ENCODE data around the gene LCN6. TPM values are rescaled to one million over a fixed set of nuclear protein-coding genes. Genes with fewer than 3 reads are reported as not detected.

Gene LCN6
- total and polyA plus RNA-seq, 2 donors (not counting 1 experiment from before 2014, with no cell fraction given) = 0.18 TPM; not detected in 1

GRCh38 chr9:136796238-136796774, 48.0 kb upstream of the LCN6 start, which contains the start of gene CCDC183:
CCDC183 (plus strand) TSS chr9:136796338; CDS start chr9:136796398, 60 bp downstream.
- 83% methylated on average over 1 of the region's 5 CpGs for WGBS (ENCODE audit: insufficient coverage)
- DNase-seq (no peak), ATAC-seq (ENCODE audit: low read depth) (no peak)
- Histone ChIP-seq H2AFZ (ENCODE audit: insufficient read depth, low read depth, low read length, poor library complexity, severe bottlenecking) (no peak within 1 kb of the TSS), H3K27ac (ENCODE audit: low read length in 2 of 2) (no peak within 1 kb of the TSS), H3K79me2 (ENCODE audit: control insufficient read depth, insufficient read depth, low read length) (peaks cover 4% of the 10 kb centered on the region), H3K9ac (ENCODE audit: low read length) (no peak within 1 kb of the TSS), H3K4me1 (ENCODE audit: control insufficient read depth in 2 of 2, insufficient read depth in 2 of 2, low read length in 2 of 2) (peaks cover 31 to 40% of the 10 kb centered on the region in 2 donors), H3K9me3 (ENCODE audit: control extremely low read depth in 1 of 3, control insufficient read depth in 2 of 3, insufficient read depth in 1 of 3, low read length in 2 of 3) (no peaks in the 10 kb centered on the region), H3K4me2 (replicated peaks; ENCODE audit: low read depth, low read length, poor library complexity, severe bottlenecking) (no peak within 1 kb of the TSS), H4K20me1 (ENCODE audit: control insufficient read depth, insufficient read depth, low read length, poor library complexity, severe bottlenecking) (peaks cover 12% of the 10 kb centered on the region), H3K36me3 (replicated peaks in 1 of 2; ENCODE audit: control extremely low read depth in 1 of 2, control insufficient read depth in 1 of 2, extremely low read depth in 1 of 2, insufficient read depth in 2 of 2, low read length in 1 of 2) (peaks cover 0 to 4% of the 10 kb centered on the region in 2 experiments), H3K4me3 (ENCODE audit: control extremely low read depth in 1 of 5, extremely low read depth in 1 of 5, insufficient read depth in 1 of 5, low read depth in 2 of 5, low read length in 4 of 5) (no peak within 1 kb of the TSS), H3K27me3 (replicated peaks in 1 of 4; ENCODE audit: control extremely low read depth in 1 of 4, control insufficient read depth in 3 of 4, insufficient read depth in 4 of 4, low read length in 3 of 4) (peaks cover 0 to 22% (median 9%) of the 10 kb centered on the region in 4 experiments)
- TF ChIP-seq EZH2 (IDR thresholded peaks at IDR 0.05; ENCODE audit: borderline replicate concordance, insufficient read depth, low read depth, low read length, poor library complexity, severe bottlenecking) = no peak
- TF ChIP-seq CTCF (IDR thresholded peaks at IDR 0.05) = no peak
- Mint-ChIP-seq H3K27me3 (peaks cover 6% of the 10 kb centered on the region), H3K4me3 (peak within 1 kb of the TSS; percentile 37), H3K27ac (no peak within 1 kb of the TSS), H3K9me3 (ENCODE audit: insufficient read depth) (no peaks in the 10 kb centered on the region), H3K4me1 (peaks cover 22% of the 10 kb centered on the region)
- intact Hi-C loops (cut with micrococcal nuclease) = loop anchor here (10.0 kb wide), 1 partner anchor 658 kb away; the partner anchor contains the start of gene NSMF
- CTCF ChIA-PET = no interaction called here
- POLR2A ChIA-PET = no interaction called here

GRCh38 chr9:136795000-136795348, 46.6 kb upstream of the LCN6 start:
- H4K20me1 ChIP-seq (ENCODE audit: control insufficient read depth, insufficient read depth, low read length, poor library complexity, severe bottlenecking) = peaks cover 12% of the 10 kb centered on the region

More at GRCh38 chr9:136795000-136795348, 46.6 kb upstream of the LCN6 start:
- H2AFZ ChIP-seq (ENCODE audit: insufficient read depth, low read depth, low read length, poor library complexity, severe bottlenecking) = no peak overlapping the region
- H3K9me3 Mint-ChIP-seq (ENCODE audit: insufficient read depth) = no peaks in the 10 kb centered on the region
- H3K27me3 Mint-ChIP-seq = peaks cover 6% of the 10 kb centered on the region
- ChIA-PET POLR2A (no interaction called here), CTCF (interaction anchor here (10.5 kb wide), 1 partner anchor 240 kb away, joined by 106 read pairs; no protein-coding TSS in a partner anchor)
- H3K9ac ChIP-seq (ENCODE audit: low read length) = no peak overlapping the region
- H3K9me3 ChIP-seq (ENCODE audit: control extremely low read depth in 1 of 3, control insufficient read depth in 2 of 3, insufficient read depth in 1 of 3, low read length in 2 of 3) = no peaks in the 10 kb centered on the region
- DNase-seq = no peak
- no peak overlapping the region for H3K27ac ChIP-seq (ENCODE audit: low read length in 2 of 2)
- TF ChIP-seq CTCF (IDR thresholded peaks at IDR 0.05) (no peak), EZH2 (IDR thresholded peaks at IDR 0.05; ENCODE audit: borderline replicate concordance, insufficient read depth, low read depth, low read length, poor library complexity, severe bottlenecking) (no peak)
- H3K4me1 ChIP-seq (ENCODE audit: control insufficient read depth in 2 of 2, insufficient read depth in 2 of 2, low read length in 2 of 2) = peaks cover 27 to 35% of the 10 kb centered on the region in 2 donors
- H3K27ac Mint-ChIP-seq = no peak overlapping the region
- peaks cover 0 to 18% (median 9%) of the 10 kb centered on the region in 4 experiments for H3K27me3 ChIP-seq (replicated peaks in 1 of 4; ENCODE audit: control extremely low read depth in 1 of 4, control insufficient read depth in 3 of 4, insufficient read depth in 4 of 4, low read length in 3 of 4)
- H3K4me3 ChIP-seq (ENCODE audit: control extremely low read depth in 1 of 5, extremely low read depth in 1 of 5, insufficient read depth in 1 of 5, low read depth in 2 of 5, low read length in 4 of 5) = no peak overlapping the region
- H3K36me3 ChIP-seq (replicated peaks in 1 of 2; ENCODE audit: control extremely low read depth in 1 of 2, control insufficient read depth in 1 of 2, extremely low read depth in 1 of 2, insufficient read depth in 2 of 2, low read length in 1 of 2) = peaks cover 0 to 4% of the 10 kb centered on the region in 2 experiments
- 77% methylated on average over 4 of the region's 6 CpGs for WGBS (ENCODE audit: insufficient coverage)
- peaks cover 4% of the 10 kb centered on the region for H3K79me2 ChIP-seq (ENCODE audit: control insufficient read depth, insufficient read depth, low read length)
- peaks cover 21% of the 10 kb centered on the region for H3K4me1 Mint-ChIP-seq
- intact Hi-C loops (cut with micrococcal nuclease) = loop anchor here (10.0 kb wide), 1 partner anchor 660 kb away; the partner anchor contains the start of gene NSMF
- H3K4me3 Mint-ChIP-seq = no peak overlapping the region
- ATAC-seq (ENCODE audit: low read depth) = no peak
- H3K4me2 ChIP-seq (replicated peaks; ENCODE audit: low read depth, low read length, poor library complexity, severe bottlenecking) = no peak overlapping the region
